ENCODE data around the gene HADHA. TPM values are rescaled to one million over a fixed set of nuclear protein-coding genes. Genes with fewer than 3 reads are reported as not detected.

The HADHA gene
- total RNA-seq, 6 experiments from 2014 or later: 115 to 246 (median 160) TPM

GRCh38 chr2:26173776-26174482 lies 70.5 kb downstream of the HADHA start:
- Histone ChIP-seq H3K9me3 (no peaks in the 10 kb centered on the region), H3K4me3 (no peak overlapping the region), H3K4me1 (peaks cover 0 to 7% (median 0%) of the 10 kb centered on the region in 4 donors), H3K36me3 (no peaks in the 10 kb centered on the region), H3K27ac (no peak overlapping the region), H3K27me3 (no peaks in the 10 kb centered on the region)
- no peak for ATAC-seq
- DNase-seq: peak in 1 of 3 donors; percentile 41
- intact Hi-C loops (cut with DNase I): no loop called here
- TF ChIP-seq POLR2A (IDR thresholded peaks at IDR 0.05) (no peak), CTCF (IDR thresholded peaks at IDR 0.05) (no peak)
- 14% methylated on average over 21 of the region's 46 CpGs for WGBS (ENCODE audit: insufficient coverage, low coverage, low lambda C conversion rate, missing lambda C conversion rate)

- DNase-seq (peak in 1 of 3 donors; percentile 43), ATAC-seq (peak; percentile 3 to 39 (median 24))
- Histone ChIP-seq H3K27ac (no peak within 1 kb of the TSS), H3K4me3 (peak within 1 kb of the TSS in 1 of 3 donors; percentile 39), H3K9me3 (no peaks in the 10 kb centered on the region), H3K36me3 (no peaks in the 10 kb centered on the region), H3K4me1 (peaks cover 0 to 7% (median 0%) of the 10 kb centered on the region in 4 donors), H3K27me3 (no peaks in the 10 kb centered on the region)
- intact Hi-C loops (cut with DNase I): no loop called here
- WGBS (ENCODE audit: insufficient coverage, low coverage, low lambda C conversion rate, missing lambda C conversion rate): 6% methylated on average over 7 of the region's 102 CpGs
- TF ChIP-seq POLR2A (IDR thresholded peaks at IDR 0.05) (no peak), CTCF (IDR thresholded peaks at IDR 0.05) (no peak)
Observed at GRCh38 chr2:26172871-26173775, 71.3 kb downstream of the HADHA start, which contains the start of gene GAREM2. Gene GAREM2 (plus strand): TSS chr2:26173088. CDS start chr2:26173221, 133 bp downstream.

GRCh38 chr2:26172189-26172870 lies 72.1 kb downstream of the HADHA start:
- peak in 1 of 3 donors; percentile 39 for DNase-seq
- no peaks in the 10 kb centered on the region for H3K36me3 ChIP-seq
- peaks cover 0 to 7% (median 0%) of the 10 kb centered on the region in 4 donors for H3K4me1 ChIP-seq
- no peaks in the 10 kb centered on the region for H3K27me3 ChIP-seq
- no peaks in the 10 kb centered on the region for H3K9me3 ChIP-seq
- no peak overlapping the region for H3K27ac ChIP-seq
- intact Hi-C loops (cut with DNase I): no loop called here
- H3K4me3 ChIP-seq: no peak overlapping the region
- 33% methylated on average over 12 of the region's 56 CpGs for WGBS (ENCODE audit: insufficient coverage, low coverage, low lambda C conversion rate, missing lambda C conversion rate)
- no peak for TF ChIP-seq POLR2A (IDR thresholded peaks at IDR 0.05)
- TF ChIP-seq CTCF (IDR thresholded peaks at IDR 0.05): no peak
- ATAC-seq: no peak

GRCh38 chr2:26170795-26171194 lies 73.6 kb downstream of the HADHA start:
- DNase-seq (peak in 1 of 3 donors; percentile 36), ATAC-seq (no peak)
- WGBS (ENCODE audit: insufficient coverage, low coverage, low lambda C conversion rate, missing lambda C conversion rate): 66% methylated on average over 3 of the region's 9 CpGs
- Histone ChIP-seq H3K27me3 (no peaks in the 10 kb centered on the region), H3K4me1 (peaks cover 0 to 7% (median 0%) of the 10 kb centered on the region in 4 donors), H3K9me3 (no peaks in the 10 kb centered on the region), H3K27ac (no peak overlapping the region), H3K4me3 (no peak overlapping the region), H3K36me3 (no peaks in the 10 kb centered on the region)
- TF ChIP-seq CTCF (IDR thresholded peaks at IDR 0.05) (no peak), POLR2A (IDR thresholded peaks at IDR 0.05) (no peak)
- intact Hi-C loops (cut with DNase I): no loop called here
